Frontal cortex (tissue), 4 donors: Measurements from ENCODE around the gene UBE2E3. TPM values are rescaled to one million over a fixed set of nuclear protein-coding genes. Genes with fewer than 3 reads are reported as not detected.
"Not testable (repeated sequence)": the region's sequence is repeated elsewhere in the genome, so short reads cannot be mapped to it uniquely, and the experiment has no call there.

ENCODE experiments used
- DNase-seq, 2 donors: peaks; one replicate each; pipeline ENCODE4 v3.0.0; 2012; ENCODE audit warnings: low spot score in 2 of 2
- FAIRE-seq: peaks from 2 replicates; lab custom pipeline; 2012; peaks lifted over from hg19 to GRCh38; lab: Jason Lieb, UNC
- total RNA-seq: library from RNA; depleted of rRNA; stranded (reverse); fragments of >200 nt; gene quantifications from one replicate; pipeline ENCODE4 v1.2.3, GENCODE V29; 2014
- donor health status: control.
- donor health status: control.
- donor health status: control.

UBE2E3 gene
- 150 TPM for total RNA-seq

GRCh38 chr2:180980106-180980942, at the start of gene UBE2E3:
UBE2E3 (plus strand) TSS chr2:180980605; CDS start chr2:180982043, 1,438 bp downstream.
- FAIRE-seq (no peak), DNase-seq (peak; percentile 85 to 89)

DNA sequence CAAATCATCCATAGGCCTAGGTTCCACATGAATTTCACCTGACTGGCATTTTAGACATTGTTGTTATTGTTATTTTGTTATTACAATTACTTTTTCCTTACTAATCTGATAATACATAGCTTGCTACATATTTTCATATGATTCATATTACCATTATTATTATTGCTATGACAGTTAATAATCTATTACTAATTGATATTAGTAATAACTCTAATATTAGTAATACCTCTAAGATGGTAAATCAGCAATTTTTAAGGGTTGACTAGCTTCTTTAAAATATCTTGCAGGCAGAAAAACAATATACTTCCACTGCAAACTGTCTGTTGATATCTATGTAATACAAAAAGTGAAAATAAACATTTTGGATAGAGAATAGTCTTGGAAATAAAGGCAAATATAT, 48.6 kb upstream of the UBE2E3 start:
- no peak for DNase-seq
- no peak for FAIRE-seq

- DNase-seq (no peak), FAIRE-seq (no peak)
These were observed 47.1 kb upstream of the UBE2E3 start for GRCh38 chr2:180933332-180933731.

- FAIRE-seq (no peak), DNase-seq (no peak)
These were observed 45.5 kb upstream of the UBE2E3 start for GRCh38 chr2:180934911-180935310.

DNA sequence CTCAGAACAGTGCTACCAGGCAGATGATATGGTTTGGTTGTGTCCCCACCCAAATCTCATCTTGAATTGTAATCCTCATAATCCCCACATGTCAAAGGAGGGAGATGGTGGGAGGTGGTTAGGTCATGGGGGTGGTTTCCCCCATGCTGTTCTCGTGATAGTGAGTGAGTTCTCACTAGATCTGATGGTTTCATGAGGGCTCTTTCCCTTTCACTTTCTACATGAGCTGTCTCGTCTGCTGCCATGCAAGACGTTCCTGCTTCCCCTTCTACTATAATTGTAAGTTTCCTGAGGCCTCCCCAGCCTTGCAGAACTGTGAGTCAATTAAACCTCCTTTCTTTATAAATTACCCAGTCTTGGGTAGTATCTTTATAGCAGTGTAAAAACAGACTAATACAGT, 42.9 kb upstream of the UBE2E3 start:
- FAIRE-seq, DNase-seq: not testable (repeated sequence)

DNA sequence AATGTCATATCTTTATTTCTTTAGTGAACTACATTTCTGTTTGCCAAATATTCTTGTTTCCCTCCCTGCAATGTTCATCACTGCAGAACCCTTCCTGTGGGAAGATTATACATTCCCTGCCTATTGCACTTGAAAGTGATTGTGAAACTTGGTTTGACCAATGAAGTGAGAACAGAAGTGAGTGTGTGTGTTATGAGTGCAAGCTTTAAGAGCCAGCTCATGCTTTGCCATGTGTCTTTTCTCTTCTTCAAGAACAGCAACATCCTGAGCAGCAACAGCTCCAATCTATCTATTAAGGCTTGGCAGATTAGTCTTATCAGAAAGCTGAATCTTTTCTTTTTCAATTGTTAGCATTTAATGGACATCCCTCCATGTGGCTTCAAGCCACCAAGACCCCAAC, 42.0 kb upstream of the UBE2E3 start:
- FAIRE-seq: no peak
- no peak for DNase-seq

DNA sequence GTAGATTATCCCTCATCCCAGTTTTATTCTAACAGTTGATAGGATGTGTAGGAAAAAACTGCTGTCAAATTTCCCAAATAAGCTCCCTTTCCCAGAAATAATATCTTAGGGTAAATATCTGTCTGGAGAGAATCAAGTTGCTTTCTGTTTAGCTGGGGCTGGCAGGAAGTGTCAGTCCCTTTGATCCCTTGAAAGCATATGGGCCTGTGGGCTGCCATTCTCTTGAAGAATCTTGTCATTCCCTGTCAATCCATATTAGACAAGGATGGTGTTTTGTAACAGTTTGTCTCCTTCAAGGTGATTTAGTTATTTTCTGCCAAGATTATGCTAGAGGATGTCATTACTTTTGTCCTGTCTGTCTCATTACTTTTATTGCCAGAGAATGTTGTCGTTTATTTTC, 37.1 kb upstream of the UBE2E3 start:
- DNase-seq (no peak), FAIRE-seq (no peak)

DNA sequence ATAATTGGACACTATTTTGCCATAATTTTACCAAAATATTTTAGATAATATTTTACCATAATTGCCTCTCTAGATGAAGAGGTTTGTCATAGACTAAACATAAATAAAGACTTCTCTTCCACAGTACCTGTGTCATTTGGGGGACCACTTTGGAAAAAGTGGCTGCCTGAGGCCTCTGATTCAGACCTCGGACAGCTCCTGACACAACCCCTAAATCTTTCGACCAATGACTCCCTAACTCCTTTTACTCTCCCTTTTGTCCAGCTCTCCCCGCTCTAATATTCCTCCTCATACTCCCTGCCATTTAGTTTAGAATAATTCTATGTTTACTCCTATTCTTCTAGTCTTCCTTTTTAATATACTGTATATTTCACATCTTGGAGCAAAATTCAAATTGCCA, 36.0 kb upstream of the UBE2E3 start:
- DNase-seq (no peak), FAIRE-seq (no peak)

- no peak for DNase-seq
- FAIRE-seq: no peak
These were observed 33.2 kb upstream of the UBE2E3 start for GRCh38 chr2:180947208-180947689.

DNA sequence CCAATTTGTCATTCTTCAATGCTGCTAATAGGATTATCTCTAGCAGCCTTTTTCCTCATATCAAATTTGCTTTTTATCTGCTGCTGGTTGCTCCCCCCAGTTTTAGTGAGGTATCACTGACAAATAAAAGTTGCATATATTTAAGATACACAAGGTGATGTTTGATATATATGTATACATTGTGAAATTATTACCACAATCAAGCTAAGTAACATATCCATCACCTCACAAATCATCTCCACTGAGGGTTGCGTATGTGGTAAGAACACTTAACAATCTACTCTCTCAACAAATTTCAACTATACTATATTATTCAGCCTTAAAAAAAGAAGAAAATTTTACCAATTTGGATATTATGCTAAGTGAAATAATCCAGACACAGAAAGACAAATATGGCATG, 30.5 kb upstream of the UBE2E3 start:
- FAIRE-seq (no peak), DNase-seq (no peak)

DNA sequence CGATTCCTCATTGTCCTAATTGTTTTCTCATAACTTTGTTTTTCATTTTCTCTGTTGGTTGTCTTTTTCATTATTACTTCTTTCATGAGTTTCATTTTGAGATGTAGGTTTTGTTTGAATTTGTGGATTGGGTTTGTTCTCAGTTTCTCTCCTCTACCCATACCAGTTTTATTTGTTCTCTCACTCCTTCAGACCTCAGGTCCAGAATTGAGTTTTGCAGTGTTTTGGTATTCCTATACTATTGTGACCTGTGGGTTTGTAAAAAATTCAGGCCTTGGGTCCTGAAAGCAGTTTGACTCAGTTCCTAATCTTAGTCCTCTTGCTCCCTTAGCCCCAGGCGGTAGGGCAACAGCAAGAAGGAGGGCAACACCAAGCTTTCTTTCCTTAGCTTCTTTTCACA, 28.3 kb upstream of the UBE2E3 start:
- DNase-seq (no peak), FAIRE-seq (no peak)

- DNase-seq (no peak), FAIRE-seq (no peak)
These were observed 27.6 kb upstream of the UBE2E3 start for GRCh38 chr2:180952731-180953336.

GRCh38 chr2:180953550-180953949, 26.9 kb upstream of the UBE2E3 start:
- FAIRE-seq (no peak), DNase-seq (no peak)

DNA sequence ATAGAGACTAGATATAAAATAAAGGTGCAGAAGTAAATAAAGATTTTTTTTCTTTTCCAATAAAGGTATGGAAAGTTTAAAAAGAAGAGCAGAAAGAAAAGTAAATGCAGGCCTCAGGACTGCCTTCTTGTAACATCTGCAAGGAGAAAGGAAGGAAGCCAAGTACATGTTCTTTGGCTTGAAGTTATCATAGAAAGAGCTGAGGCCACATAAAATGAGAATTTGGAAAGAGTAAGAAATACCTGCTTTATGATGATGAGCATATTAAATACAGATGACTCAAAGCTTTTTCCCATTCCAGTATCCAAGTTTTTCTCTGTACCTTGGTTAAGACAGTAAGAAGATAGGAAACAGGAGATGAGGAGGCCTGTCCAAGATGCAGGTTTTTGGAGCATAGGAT, 25.3 kb upstream of the UBE2E3 start:
- DNase-seq (no peak), FAIRE-seq (no peak)

- no peak for DNase-seq
These were observed 20.6 kb upstream of the UBE2E3 start for GRCh38 chr2:180959787-180960186.

GRCh38 chr2:180960982-180961381, 19.4 kb upstream of the UBE2E3 start:
- DNase-seq: no peak
- FAIRE-seq: no peak

More at GRCh38 chr2:180959787-180960186, 20.6 kb upstream of the UBE2E3 start:
- no peak for FAIRE-seq

- no peak for DNase-seq
- no peak for FAIRE-seq
These were observed 17.6 kb upstream of the UBE2E3 start for GRCh38 chr2:180962727-180963314.

GRCh38 chr2:180966378-180966777, 14.0 kb upstream of the UBE2E3 start:
- no peak for FAIRE-seq
- no peak for DNase-seq

DNA sequence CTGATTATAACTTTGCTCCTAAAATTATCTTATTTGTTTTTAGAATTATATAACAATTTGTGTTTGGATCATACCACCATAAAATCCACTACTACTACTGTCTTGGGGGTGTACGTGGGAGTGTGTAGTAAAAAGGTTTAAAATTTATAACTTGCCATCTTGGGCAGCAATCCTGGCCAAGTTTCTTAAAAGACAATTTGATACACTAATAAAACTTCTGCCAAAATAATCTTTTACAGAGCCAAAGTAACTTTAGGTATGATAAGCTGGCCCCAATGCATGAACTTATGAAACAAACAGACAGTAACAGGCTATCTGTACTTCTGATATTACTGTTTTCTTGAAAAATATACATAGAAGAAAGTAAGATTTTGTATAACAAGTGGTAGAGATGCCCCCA, 11.3 kb upstream of the UBE2E3 start:
- no peak for FAIRE-seq
- DNase-seq: no peak

DNA sequence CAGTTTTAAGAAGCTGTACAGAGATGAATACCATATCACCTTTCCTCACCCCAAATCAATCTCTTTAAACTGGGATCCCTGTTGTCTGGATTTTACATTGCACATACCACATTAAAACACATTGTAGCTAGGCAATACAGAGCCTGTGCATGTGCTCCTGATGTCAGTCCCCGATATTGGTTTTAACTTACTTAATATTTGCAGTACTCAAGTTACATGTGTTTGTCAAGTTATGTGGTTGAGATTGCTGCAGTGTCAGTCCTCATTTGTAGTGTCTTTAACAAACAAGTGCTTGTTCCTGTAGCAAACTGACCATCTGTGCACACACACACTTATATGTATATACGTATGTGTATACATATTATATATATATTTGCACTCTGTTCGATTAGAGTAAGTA, 10.4 kb upstream of the UBE2E3 start:
- no peak for FAIRE-seq
- DNase-seq: no peak

- FAIRE-seq: no peak
- no peak for DNase-seq
These were observed 8.6 kb upstream of the UBE2E3 start for GRCh38 chr2:180971811-180972210.
